PC-3 (cell line): ENCODE results near the gene CGRRF1.
A peak's percentile ranks its signal among the peaks of the same experiment; 100 is the strongest.

Experiments used
- EZH2phosphoT487 ChIP-seq: fragments of 300-600 bp; sonication (generic); IDR thresholded peaks from 2 replicates; pipeline ENCODE4 v1.6.1; 2018; ENCODE audit warnings: mild to moderate bottlenecking, antibody characterized with exemption, low read length, borderline replicate concordance
- TF ChIP-seq, protein P1 (sequence below): fragments of 300-600 bp; sonication (generic); conservative IDR thresholded peaks from 2 replicates; pipeline ENCODE4 v1.5.1; 2017; ENCODE audit warnings: antibody characterized with exemption, low read depth, mild to moderate bottlenecking, low read length

DNA sequence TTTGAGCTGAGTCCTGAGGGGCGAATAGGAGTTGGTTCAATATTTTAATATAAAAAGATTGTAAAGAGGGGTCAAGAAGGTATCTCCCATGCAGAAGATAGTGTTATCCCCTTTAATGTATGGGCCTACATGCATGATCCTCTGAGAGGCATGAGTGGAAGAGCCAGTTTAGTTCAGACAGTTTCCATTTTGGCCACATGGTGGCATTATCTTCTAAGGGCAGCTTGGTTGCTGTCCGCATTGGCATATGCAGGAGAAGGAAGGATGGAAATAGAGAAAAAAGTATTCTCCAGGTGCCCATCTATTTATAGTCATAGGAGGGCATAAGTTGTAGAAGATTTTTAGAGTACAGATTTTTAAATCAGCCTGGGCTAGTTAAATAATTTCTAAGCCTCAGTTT, 62.6 kb downstream of the CGRRF1 start:
- TF ChIP-seq, protein P1, sequence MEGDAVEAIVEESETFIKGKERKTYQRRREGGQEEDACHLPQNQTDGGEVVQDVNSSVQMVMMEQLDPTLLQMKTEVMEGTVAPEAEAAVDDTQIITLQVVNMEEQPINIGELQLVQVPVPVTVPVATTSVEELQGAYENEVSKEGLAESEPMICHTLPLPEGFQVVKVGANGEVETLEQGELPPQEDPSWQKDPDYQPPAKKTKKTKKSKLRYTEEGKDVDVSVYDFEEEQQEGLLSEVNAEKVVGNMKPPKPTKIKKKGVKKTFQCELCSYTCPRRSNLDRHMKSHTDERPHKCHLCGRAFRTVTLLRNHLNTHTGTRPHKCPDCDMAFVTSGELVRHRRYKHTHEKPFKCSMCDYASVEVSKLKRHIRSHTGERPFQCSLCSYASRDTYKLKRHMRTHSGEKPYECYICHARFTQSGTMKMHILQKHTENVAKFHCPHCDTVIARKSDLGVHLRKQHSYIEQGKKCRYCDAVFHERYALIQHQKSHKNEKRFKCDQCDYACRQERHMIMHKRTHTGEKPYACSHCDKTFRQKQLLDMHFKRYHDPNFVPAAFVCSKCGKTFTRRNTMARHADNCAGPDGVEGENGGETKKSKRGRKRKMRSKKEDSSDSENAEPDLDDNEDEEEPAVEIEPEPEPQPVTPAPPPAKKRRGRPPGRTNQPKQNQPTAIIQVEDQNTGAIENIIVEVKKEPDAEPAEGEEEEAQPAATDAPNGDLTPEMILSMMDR: peak; percentile 97
- no peak for TF ChIP-seq EZH2phosphoT487
